HepG2 (cell line): Measurements from ENCODE around the gene MADD. TPM values are rescaled to one million over a fixed set of nuclear protein-coding genes. Genes with fewer than 3 reads are reported as not detected.
A peak's percentile ranks its signal among the peaks of the same experiment; 100 is the strongest.

ENCODE experiments used
- FOXP1 ChIP-seq, 2 experiments: fragments of 450-650 bp in 1 of 2; IDR thresholded peaks; 2 replicates each; pipeline ENCODE4 v1.6.1; 2017 to 2018; ENCODE audit warnings: antibody characterized with exemption in 1 of 2
- HCFC1 ChIP-seq: fragments of 150-350 bp; IDR thresholded peaks from 2 replicates; pipeline ENCODE4 v1.6.1; 2014; ENCODE audit warnings: low read depth, low read length
- RBFOX2 ChIP-seq: fragments of 200-400 bp; formaldehyde crosslinking; IDR thresholded peaks from 2 replicates; pipeline ENCODE4 v1.6.1; 2017; ENCODE audit warnings: low read depth, mild to moderate bottlenecking, low read length
- RFXANK ChIP-seq: IDR thresholded peaks from 2 replicates; pipeline ENCODE4 v1.6.1; 2016
- SP140L ChIP-seq: sonication (generic); formaldehyde crosslinking; IDR thresholded peaks from 2 replicates; pipeline ENCODE4 v1.4.0; 2020; ENCODE audit warnings: missing genetic modification reagents, borderline replicate concordance
- SRY ChIP-seq: sonication (generic); formaldehyde crosslinking; IDR thresholded peaks from 2 replicates; pipeline ENCODE4 v1.8.0; 2022; ENCODE audit warnings: mild to moderate bottlenecking, missing genetic modification reagents
- U2AF2 ChIP-seq: fragments of 200-400 bp; formaldehyde crosslinking; IDR thresholded peaks from 2 replicates; pipeline ENCODE4 v1.6.1; 2017; ENCODE audit warnings: low read depth, mild to moderate bottlenecking, low read length
- ZNF567 ChIP-seq: sonication (generic); formaldehyde crosslinking; IDR thresholded peaks from 2 replicates; pipeline ENCODE4 v1.8.1; 2023; ENCODE audit warnings: mild to moderate bottlenecking, missing genetic modification reagents, borderline replicate concordance
- ZNF569 ChIP-seq: sonication (generic); formaldehyde crosslinking; IDR thresholded peaks from 2 replicates; pipeline ENCODE4 v1.5.0; 2020; ENCODE audit warnings: mild to moderate bottlenecking, missing genetic modification reagents, moderate library complexity, borderline replicate concordance
- ZNF598 ChIP-seq: sonication (generic); formaldehyde crosslinking; IDR thresholded peaks from 2 replicates; pipeline ENCODE4 v1.5.1; 2020; ENCODE audit warnings: mild to moderate bottlenecking, missing genetic modification reagents, borderline replicate concordance
- ZSCAN22 ChIP-seq: sonication (generic); formaldehyde crosslinking; IDR thresholded peaks from 2 replicates; pipeline ENCODE4 v1.4.0; 2020; ENCODE audit warnings: mild to moderate bottlenecking, missing genetic modification reagents
- ZZZ3 ChIP-seq: sonication (generic); formaldehyde crosslinking; IDR thresholded peaks from 2 replicates; pipeline ENCODE4 v1.4.0; 2020; ENCODE audit warnings: missing genetic modification reagents, mild to moderate bottlenecking, borderline replicate concordance
- polyA plus RNA-seq, 8 experiments: library from polyadenylated mRNA; depleted of rRNA in 3 of 8; stranded (reverse) in 7 of 8; unstranded in 1 of 8; fragments of >200 nt; fragmentation: Illumina TruSeq in 4 of 8; extraction: Trizol in 4 of 8; gene quantifications; 2 replicates each; pipeline versions ENCODE4 v1.2.1 to v1.2.3, GENCODE V29; 2011 to 2016; ENCODE audit warnings: low read depth in 4 of 8, missing spikeins in 1 of 8, mixed read lengths in 1 of 8; ENCODE audit not compliant: insufficient read depth in 1 of 8
- total RNA-seq, 5 experiments: library from RNA; depleted of rRNA; stranded (reverse); fragments of >200 nt; fragmentation: Illumina TruSeq; extraction: Trizol; gene quantifications; 2 replicates each; pipeline ENCODE4 v1.2.3, GENCODE V29; 2016; ENCODE audit warnings: low read depth in 1 of 5
- TF ChIP-seq, protein P1 (sequence below): sonication (generic); formaldehyde crosslinking; IDR thresholded peaks from 2 replicates; pipeline ENCODE4 v1.4.0; 2020; ENCODE audit warnings: missing genetic modification reagents, borderline replicate concordance
- TF ChIP-seq, protein P2 (sequence below): IDR thresholded peaks from 2 replicates; pipeline ENCODE4 v1.6.1; 2016; ENCODE audit warnings: missing compliant biosample characterization, missing genetic modification reagents, borderline replicate concordance
- TF ChIP-seq, protein P3 (sequence below): sonication (generic); formaldehyde crosslinking; IDR thresholded peaks from 2 replicates; pipeline ENCODE4 v1.4.0; 2020; ENCODE audit warnings: mild to moderate bottlenecking, missing genetic modification reagents
- TF ChIP-seq, protein P4 (sequence below): fragments of 450-650 bp; IDR thresholded peaks from 2 replicates; pipeline ENCODE4 v1.6.1; 2016
- TF ChIP-seq, protein P5 (sequence below): IDR thresholded peaks from 2 replicates; pipeline ENCODE4 v1.6.1; 2016; ENCODE audit warnings: low read depth
- TF ChIP-seq, protein P6 (sequence below): sonication (generic); formaldehyde crosslinking; IDR thresholded peaks from 2 replicates; pipeline ENCODE4 v1.5.1; 2020; ENCODE audit warnings: missing genetic modification reagents, mild to moderate bottlenecking, borderline replicate concordance

MADD gene
- total and polyA plus RNA-seq, 2 of the 13 experiments (the other 11 are each of a cell fraction or from before 2014, with no cell fraction given) = 18.0 to 29.2 TPM

DNA sequence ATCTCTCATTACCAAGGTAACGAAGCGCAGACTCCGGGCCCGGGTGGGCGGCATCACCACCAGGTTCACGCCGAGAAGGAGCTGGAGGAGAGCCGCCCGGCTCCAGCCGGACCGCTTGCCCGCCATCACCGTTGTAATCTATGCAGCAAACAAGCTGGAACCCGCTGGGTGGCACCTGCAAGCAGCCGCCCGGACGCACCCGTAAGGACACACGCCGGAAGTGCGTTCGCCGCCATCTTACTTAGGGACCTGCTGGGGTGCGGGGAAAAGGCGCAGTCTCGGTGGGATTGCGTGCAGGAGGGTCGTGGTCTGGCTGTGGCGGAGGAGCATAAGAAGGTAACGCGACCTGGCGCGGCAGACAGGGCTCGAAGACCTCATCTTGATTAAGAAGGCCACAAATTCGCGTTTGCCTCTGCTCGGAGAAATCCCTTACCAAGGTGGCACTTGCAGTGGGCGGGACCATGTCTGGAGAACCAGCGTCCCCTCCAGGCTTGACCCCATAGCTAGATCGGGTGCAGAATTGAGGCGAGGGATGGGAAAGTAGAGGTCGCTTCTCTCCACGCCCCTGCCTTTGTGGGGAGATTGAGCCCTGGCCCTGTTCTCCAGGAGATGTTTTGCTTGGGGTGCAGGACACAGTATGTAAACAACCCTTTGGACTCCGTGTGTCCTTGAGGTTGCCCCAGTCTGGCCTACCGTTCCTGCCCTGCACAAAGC lies 21.1 kb upstream of the MADD start, which contains the start of gene ACP2 (continued):
- peak; percentile 48; the same call in 1 of the 2 replicates for TF ChIP-seq ZNF567
- TF ChIP-seq, protein P1, sequence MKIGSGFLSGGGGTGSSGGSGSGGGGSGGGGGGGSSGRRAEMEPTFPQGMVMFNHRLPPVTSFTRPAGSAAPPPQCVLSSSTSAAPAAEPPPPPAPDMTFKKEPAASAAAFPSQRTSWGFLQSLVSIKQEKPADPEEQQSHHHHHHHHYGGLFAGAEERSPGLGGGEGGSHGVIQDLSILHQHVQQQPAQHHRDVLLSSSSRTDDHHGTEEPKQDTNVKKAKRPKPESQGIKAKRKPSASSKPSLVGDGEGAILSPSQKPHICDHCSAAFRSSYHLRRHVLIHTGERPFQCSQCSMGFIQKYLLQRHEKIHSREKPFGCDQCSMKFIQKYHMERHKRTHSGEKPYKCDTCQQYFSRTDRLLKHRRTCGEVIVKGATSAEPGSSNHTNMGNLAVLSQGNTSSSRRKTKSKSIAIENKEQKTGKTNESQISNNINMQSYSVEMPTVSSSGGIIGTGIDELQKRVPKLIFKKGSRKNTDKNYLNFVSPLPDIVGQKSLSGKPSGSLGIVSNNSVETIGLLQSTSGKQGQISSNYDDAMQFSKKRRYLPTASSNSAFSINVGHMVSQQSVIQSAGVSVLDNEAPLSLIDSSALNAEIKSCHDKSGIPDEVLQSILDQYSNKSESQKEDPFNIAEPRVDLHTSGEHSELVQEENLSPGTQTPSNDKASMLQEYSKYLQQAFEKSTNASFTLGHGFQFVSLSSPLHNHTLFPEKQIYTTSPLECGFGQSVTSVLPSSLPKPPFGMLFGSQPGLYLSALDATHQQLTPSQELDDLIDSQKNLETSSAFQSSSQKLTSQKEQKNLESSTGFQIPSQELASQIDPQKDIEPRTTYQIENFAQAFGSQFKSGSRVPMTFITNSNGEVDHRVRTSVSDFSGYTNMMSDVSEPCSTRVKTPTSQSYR (CRISPR knock-in tag) = peak; percentile 73
- peak; percentile 78; the same call in 1 of the 2 replicates for TF ChIP-seq SRY (CRISPR knock-in tag)
- TF ChIP-seq, protein P2, sequence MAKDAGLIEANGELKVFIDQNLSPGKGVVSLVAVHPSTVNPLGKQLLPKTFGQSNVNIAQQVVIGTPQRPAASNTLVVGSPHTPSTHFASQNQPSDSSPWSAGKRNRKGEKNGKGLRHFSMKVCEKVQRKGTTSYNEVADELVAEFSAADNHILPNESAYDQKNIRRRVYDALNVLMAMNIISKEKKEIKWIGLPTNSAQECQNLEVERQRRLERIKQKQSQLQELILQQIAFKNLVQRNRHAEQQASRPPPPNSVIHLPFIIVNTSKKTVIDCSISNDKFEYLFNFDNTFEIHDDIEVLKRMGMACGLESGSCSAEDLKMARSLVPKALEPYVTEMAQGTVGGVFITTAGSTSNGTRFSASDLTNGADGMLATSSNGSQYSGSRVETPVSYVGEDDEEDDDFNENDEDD (CRISPR knock-in tag) = peak; percentile 77
- peak; percentile 88 for TF ChIP-seq HCFC1
- 0 out of 2 replicates have a peak, but pooled peaks have one; percentile 74 for TF ChIP-seq ZNF569 (CRISPR knock-in tag)
- TF ChIP-seq FOXP1 (IDR thresholded peaks at IDR 0.05) = no peak
- no peak; the same call in 1 of the 2 replicates for TF ChIP-seq FOXP1 (CRISPR knock-in tag; IDR thresholded peaks at IDR 0.05)
- TF ChIP-seq U2AF2 = peak; percentile 82; the same call in 1 of the 2 replicates
- TF ChIP-seq ZSCAN22 (CRISPR knock-in tag) = no peak
- peak; percentile 92 for TF ChIP-seq RBFOX2
- no peak; the same call in 1 of the 2 replicates for TF ChIP-seq ZZZ3
- TF ChIP-seq, protein P3, sequence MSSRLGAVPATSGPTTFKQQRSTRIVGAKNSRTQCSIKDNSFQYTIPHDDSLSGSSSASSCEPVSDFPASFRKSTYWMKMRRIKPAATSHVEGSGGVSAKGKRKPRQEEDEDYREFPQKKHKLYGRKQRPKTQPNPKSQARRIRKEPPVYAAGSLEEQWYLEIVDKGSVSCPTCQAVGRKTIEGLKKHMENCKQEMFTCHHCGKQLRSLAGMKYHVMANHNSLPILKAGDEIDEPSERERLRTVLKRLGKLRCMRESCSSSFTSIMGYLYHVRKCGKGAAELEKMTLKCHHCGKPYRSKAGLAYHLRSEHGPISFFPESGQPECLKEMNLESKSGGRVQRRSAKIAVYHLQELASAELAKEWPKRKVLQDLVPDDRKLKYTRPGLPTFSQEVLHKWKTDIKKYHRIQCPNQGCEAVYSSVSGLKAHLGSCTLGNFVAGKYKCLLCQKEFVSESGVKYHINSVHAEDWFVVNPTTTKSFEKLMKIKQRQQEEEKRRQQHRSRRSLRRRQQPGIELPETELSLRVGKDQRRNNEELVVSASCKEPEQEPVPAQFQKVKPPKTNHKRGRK (CRISPR knock-in tag) = no peak
- TF ChIP-seq, protein P4, sequence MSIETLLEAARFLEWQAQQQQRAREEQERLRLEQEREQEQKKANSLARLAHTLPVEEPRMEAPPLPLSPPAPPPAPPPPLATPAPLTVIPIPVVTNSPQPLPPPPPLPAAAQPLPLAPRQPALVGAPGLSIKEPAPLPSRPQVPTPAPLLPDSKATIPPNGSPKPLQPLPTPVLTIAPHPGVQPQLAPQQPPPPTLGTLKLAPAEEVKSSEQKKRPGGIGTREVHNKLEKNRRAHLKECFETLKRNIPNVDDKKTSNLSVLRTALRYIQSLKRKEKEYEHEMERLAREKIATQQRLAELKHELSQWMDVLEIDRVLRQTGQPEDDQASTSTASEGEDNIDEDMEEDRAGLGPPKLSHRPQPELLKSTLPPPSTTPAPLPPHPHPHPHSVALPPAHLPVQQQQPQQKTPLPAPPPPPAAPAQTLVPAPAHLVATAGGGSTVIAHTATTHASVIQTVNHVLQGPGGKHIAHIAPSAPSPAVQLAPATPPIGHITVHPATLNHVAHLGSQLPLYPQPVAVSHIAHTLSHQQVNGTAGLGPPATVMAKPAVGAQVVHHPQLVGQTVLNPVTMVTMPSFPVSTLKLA = no peak
- 0 out of 2 replicates have a peak, but pooled peaks have one; percentile 31 for TF ChIP-seq SP140L (CRISPR knock-in tag)
- TF ChIP-seq, protein P5, sequence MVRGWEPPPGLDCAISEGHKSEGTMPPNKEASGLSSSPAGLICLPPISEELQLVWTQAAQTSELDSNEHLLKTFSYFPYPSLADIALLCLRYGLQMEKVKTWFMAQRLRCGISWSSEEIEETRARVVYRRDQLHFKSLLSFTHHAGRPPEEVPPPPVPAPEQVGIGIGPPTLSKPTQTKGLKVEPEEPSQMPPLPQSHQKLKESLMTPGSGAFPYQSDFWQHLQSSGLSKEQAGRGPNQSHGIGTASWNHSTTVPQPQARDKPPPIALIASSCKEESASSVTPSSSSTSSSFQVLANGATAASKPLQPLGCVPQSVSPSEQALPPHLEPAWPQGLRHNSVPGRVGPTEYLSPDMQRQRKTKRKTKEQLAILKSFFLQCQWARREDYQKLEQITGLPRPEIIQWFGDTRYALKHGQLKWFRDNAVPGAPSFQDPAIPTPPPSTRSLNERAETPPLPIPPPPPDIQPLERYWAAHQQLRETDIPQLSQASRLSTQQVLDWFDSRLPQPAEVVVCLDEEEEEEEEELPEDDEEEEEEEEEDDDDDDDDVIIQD (CRISPR knock-in tag) = peak; percentile 31; the same call in 1 of the 2 replicates
- no peak for TF ChIP-seq RFXANK (CRISPR knock-in tag)
- TF ChIP-seq, protein P6, sequence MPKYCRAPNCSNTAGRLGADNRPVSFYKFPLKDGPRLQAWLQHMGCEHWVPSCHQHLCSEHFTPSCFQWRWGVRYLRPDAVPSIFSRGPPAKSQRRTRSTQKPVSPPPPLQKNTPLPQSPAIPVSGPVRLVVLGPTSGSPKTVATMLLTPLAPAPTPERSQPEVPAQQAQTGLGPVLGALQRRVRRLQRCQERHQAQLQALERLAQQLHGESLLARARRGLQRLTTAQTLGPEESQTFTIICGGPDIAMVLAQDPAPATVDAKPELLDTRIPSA (CRISPR knock-in tag) = 0 out of 2 replicates have a peak, but pooled peaks have one; percentile 58
- peak; percentile 96; the same call in 1 of the 2 replicates for TF ChIP-seq ZNF598 (CRISPR knock-in tag)
